Endodermal cell (in vitro differentiated cells): ENCODE data around the gene KDM6A. TPM values are rescaled to one million over a fixed set of nuclear protein-coding genes. Genes with fewer than 3 reads are reported as not detected.
"Not testable (repeated sequence)": the region's sequence is repeated elsewhere in the genome, so short reads cannot be mapped to it uniquely, and the experiment has no call there.

Experiments used
- DNase-seq: peaks from one replicate; pipeline ENCODE4 v3.0.0-alpha.2; 2017
- H3K27ac ChIP-seq: 2 replicates; pipeline ENCODE4 v1.5.1; 2013; ENCODE audit warnings: mild to moderate bottlenecking, low read depth, low read length, moderate library complexity
- H3K27me3 ChIP-seq: 2 replicates; pipeline ENCODE4 v1.6.1; 2013; ENCODE audit warnings: mild to moderate bottlenecking, low read length, moderate library complexity; ENCODE audit not compliant: insufficient read depth, control insufficient read depth, poor library complexity, severe bottlenecking
- H3K36me3 ChIP-seq: 2 replicates; pipeline ENCODE4 v1.7.0; 2013; ENCODE audit warnings: mild to moderate bottlenecking, low read length, moderate library complexity; ENCODE audit not compliant: control insufficient read depth, insufficient read depth
- H3K4me1 ChIP-seq: one replicate; pipeline ENCODE4 v1.7.0; 2013; ENCODE audit warnings: low read length; ENCODE audit not compliant: control insufficient read depth, insufficient read depth
- H3K4me3 ChIP-seq: 2 replicates; pipeline ENCODE4 v1.5.1; 2013; ENCODE audit warnings: mild to moderate bottlenecking, low read length, moderate library complexity
- H3K9ac ChIP-seq: 2 replicates; pipeline ENCODE4 v1.6.1; 2013; ENCODE audit warnings: mild to moderate bottlenecking, low read length, moderate library complexity; ENCODE audit not compliant: poor library complexity, severe bottlenecking; ENCODE audit errors: extremely low read depth
- H3K9me3 ChIP-seq: 2 replicates; pipeline ENCODE4 v1.6.1; 2013; ENCODE audit warnings: mild to moderate bottlenecking, low read length, moderate library complexity; ENCODE audit not compliant: control insufficient read depth
- H3K27ac Mint-ChIP-seq: 2 replicates; pipeline ENCODE4 v1.8.0; 2020; ENCODE audit warnings: mixed read lengths
- H3K27me3 Mint-ChIP-seq: 2 replicates; pipeline ENCODE4 v1.8.0; 2021; ENCODE audit warnings: mild to moderate bottlenecking, mixed read lengths; ENCODE audit not compliant: insufficient read depth
- H3K36me3 Mint-ChIP-seq: 2 replicates; pipeline ENCODE4 v1.8.0; 2020; ENCODE audit warnings: low read depth, mixed read lengths
- H3K4me1 Mint-ChIP-seq: 2 replicates; pipeline ENCODE4 v1.8.0; 2020; ENCODE audit warnings: mixed read lengths
- H3K4me3 Mint-ChIP-seq: 2 replicates; pipeline ENCODE4 v1.8.0; 2020; ENCODE audit warnings: mild to moderate bottlenecking, moderate library complexity, mixed read lengths
- H3K9me3 Mint-ChIP-seq: 2 replicates; pipeline ENCODE4 v1.8.0; 2020; ENCODE audit warnings: mild to moderate bottlenecking, mixed read lengths
- WGBS, 2 experiments: methylation state at CpG; one replicate each; pipeline versions ENCODE4 v1.1.5 to v1.1.7; 2013; ENCODE audit warnings: missing lambda C conversion rate in 2 of 2, mixed read lengths in 1 of 2; ENCODE audit not compliant: insufficient coverage in 1 of 2, insufficient read length in 1 of 2; 5-methylcytosine and 5-hydroxymethylcytosine counted together
- total RNA-seq, 2 donors: library from RNA; stranded (reverse); fragmentation: NEBNext Ultra II Directional in 1 of 2; extraction: Animal tissue kit (Norgen Biotek cat#: 25700) in 1 of 2; gene quantifications; 2 replicates in 1 of 2; 3 replicates in 1 of 2; pipeline ENCODE4 v1.2.1, GENCODE V29; 2021
- TF ChIP-seq, protein P1 (sequence below): fragments of 200-600 bp; sonication (generic); conservative IDR thresholded peaks from 2 replicates; pipeline ENCODE4 v1.5.0; 2021; ENCODE audit warnings: antibody characterized with exemption, mild to moderate bottlenecking

The KDM6A gene
- total RNA-seq, 2 donors from 2014 or later, result 62.1 to 64.6 TPM

DNA sequence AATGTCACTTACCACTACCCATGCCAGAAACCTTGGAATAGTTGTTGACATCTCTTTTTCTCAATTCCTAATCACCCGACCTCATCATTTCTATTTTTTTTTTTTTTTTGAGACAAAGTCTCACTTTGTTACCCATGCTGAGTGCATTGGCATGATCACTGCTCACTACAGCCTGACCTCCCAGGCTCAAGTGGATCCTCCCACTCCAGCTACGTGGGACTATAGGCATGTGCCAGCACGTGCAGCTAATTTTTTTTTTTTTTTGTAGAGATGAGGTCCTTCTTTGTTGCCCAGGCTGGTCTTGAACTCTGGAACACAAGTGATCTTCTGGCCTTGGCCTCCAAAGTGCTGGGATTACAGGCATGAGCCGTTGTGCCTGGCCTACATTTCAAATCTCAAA lies 12.0 kb downstream of the KDM6A start:
- H3K9me3 Mint-ChIP-seq, result peaks cover 52% of the 10 kb centered on the region
- TF ChIP-seq, protein P1, sequence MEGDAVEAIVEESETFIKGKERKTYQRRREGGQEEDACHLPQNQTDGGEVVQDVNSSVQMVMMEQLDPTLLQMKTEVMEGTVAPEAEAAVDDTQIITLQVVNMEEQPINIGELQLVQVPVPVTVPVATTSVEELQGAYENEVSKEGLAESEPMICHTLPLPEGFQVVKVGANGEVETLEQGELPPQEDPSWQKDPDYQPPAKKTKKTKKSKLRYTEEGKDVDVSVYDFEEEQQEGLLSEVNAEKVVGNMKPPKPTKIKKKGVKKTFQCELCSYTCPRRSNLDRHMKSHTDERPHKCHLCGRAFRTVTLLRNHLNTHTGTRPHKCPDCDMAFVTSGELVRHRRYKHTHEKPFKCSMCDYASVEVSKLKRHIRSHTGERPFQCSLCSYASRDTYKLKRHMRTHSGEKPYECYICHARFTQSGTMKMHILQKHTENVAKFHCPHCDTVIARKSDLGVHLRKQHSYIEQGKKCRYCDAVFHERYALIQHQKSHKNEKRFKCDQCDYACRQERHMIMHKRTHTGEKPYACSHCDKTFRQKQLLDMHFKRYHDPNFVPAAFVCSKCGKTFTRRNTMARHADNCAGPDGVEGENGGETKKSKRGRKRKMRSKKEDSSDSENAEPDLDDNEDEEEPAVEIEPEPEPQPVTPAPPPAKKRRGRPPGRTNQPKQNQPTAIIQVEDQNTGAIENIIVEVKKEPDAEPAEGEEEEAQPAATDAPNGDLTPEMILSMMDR, result no peak
- no peaks in the 10 kb centered on the region for H3K4me1 Mint-ChIP-seq
- no peak overlapping the region for H3K4me3 Mint-ChIP-seq
- Histone ChIP-seq H3K36me3 (no peaks in the 10 kb centered on the region), H3K27ac (no peak overlapping the region), H3K9me3 (no peaks in the 10 kb centered on the region), H3K27me3 (no peaks in the 10 kb centered on the region), H3K9ac (no peak overlapping the region), H3K4me1 (no peaks in the 10 kb centered on the region), H3K4me3 (no peak overlapping the region)
- H3K27ac Mint-ChIP-seq, result no peak overlapping the region
- peaks cover 6% of the 10 kb centered on the region for H3K36me3 Mint-ChIP-seq
- no peaks in the 10 kb centered on the region for H3K27me3 Mint-ChIP-seq
- no peak for DNase-seq
- 84% methylated on average over 4 of the region's 4 CpGs; no CpG with 5 or more reads in 1 of the 2 experiments for WGBS, 2 experiments

DNA sequence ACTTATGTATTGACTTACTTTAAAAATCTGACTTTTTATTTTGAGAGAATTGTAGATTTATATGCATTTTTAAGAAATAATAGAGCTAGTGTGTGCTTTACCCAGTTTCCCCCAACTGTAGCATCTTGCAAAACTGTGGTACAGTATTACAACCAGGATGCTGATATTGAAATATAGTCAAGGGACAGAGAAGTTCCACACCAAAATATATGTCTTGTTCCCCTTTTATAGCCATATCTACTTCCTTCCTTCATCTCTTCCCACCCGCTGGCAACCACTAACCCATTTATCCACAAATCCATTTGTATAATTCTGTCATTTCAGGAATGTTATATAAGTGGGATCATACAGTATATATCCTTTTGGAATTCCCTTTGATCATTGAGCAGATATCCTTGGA lies 16.8 kb downstream of the KDM6A start:
- H3K4me3 ChIP-seq, result no peak overlapping the region
- Mint-ChIP-seq H3K9me3 (peaks cover 62% of the 10 kb centered on the region), H3K4me3 (no peak overlapping the region), H3K36me3 (no peaks in the 10 kb centered on the region), H3K4me1 (no peaks in the 10 kb centered on the region), H3K27ac (no peak overlapping the region), H3K27me3 (no peaks in the 10 kb centered on the region)
- H3K27ac ChIP-seq, result no peak overlapping the region
- H3K9me3 ChIP-seq, result no peaks in the 10 kb centered on the region
- TF ChIP-seq, protein P1, result no peak
- H3K36me3 ChIP-seq, result no peaks in the 10 kb centered on the region
- no peaks in the 10 kb centered on the region for H3K4me1 ChIP-seq
- H3K9ac ChIP-seq, result no peak overlapping the region
- DNase-seq, result no peak
- WGBS, 2 experiments, result no CpG with 5 or more reads among the region's 1 CpG
- H3K27me3 ChIP-seq, result no peaks in the 10 kb centered on the region

DNA sequence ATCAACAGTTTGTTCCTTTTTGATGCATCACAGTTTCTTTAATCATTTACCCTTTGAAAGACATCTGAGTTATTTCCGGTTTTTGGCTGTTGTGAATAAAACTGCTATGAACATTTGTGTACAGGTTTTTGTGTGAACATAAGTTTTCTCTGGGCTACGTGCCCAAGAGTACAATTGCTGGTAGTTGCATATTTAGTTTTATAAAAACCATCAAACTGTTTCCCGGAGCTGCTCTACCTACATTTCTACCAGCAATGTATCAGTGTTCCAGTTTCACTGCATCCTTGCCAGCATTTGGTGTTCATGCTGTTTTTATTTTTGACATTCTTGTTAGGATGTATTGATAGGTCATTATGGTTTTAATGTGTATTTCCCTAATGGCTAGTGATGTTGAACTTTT lies 17.3 kb downstream of the KDM6A start:
- no peak for DNase-seq
- Mint-ChIP-seq H3K36me3 (no peaks in the 10 kb centered on the region), H3K9me3 (peaks cover 61% of the 10 kb centered on the region), H3K4me3 (no peak overlapping the region), H3K27ac (no peak overlapping the region), H3K4me1 (no peaks in the 10 kb centered on the region), H3K27me3 (no peaks in the 10 kb centered on the region)
- WGBS, 2 experiments, result 100% methylated on average over 2 of the region's 3 CpGs; no CpG with 5 or more reads in 1 of the 2 experiments
- H3K27me3 ChIP-seq, result no peaks in the 10 kb centered on the region
- no peaks in the 10 kb centered on the region for H3K9me3 ChIP-seq
- no peak overlapping the region for H3K9ac ChIP-seq
- H3K4me1 ChIP-seq, result no peaks in the 10 kb centered on the region
- TF ChIP-seq, protein P1, result no peak
- H3K36me3 ChIP-seq, result no peaks in the 10 kb centered on the region
- no peak overlapping the region for H3K27ac ChIP-seq
- no peak overlapping the region for H3K4me3 ChIP-seq

DNA sequence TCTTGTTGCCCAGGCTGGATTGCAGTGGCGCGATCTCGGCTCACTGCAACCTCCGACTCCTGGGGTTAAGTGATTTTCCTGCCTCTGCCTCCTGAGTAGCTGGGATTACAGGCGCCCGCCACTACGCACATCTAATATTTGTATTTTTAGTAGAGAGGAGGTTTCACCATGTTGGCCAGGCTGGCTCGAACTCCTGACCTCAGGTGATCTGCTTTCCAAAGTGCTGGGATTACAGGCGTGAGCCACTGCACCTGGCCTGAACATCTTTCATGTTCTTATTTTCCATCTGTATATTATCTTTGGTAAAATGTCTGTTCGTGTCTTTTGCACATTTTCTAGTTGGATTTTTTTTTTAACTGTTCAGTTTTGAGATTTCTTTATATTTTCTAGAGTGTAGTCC lies 17.7 kb downstream of the KDM6A start:
- H3K9me3 Mint-ChIP-seq, result peaks cover 62% of the 10 kb centered on the region
- H3K27me3 Mint-ChIP-seq, H3K27ac ChIP-seq, H3K36me3 ChIP-seq, DNase-seq, H3K27me3 ChIP-seq, H3K9me3 ChIP-seq, H3K27ac Mint-ChIP-seq, H3K4me3 Mint-ChIP-seq, H3K9ac ChIP-seq, H3K4me1 ChIP-seq, H3K4me1 Mint-ChIP-seq, H3K36me3 Mint-ChIP-seq, H3K4me3 ChIP-seq: not testable (repeated sequence)
- WGBS, 2 experiments, result 98% methylated on average over 9 of the region's 10 CpGs; no CpG with 5 or more reads in 1 of the 2 experiments
